Fibroblast of the aortic adventitia (primary cell): ENCODE data around the gene UBE2L5. TPM values are rescaled to one million over a fixed set of nuclear protein-coding genes. Genes with fewer than 3 reads are reported as not detected.

ENCODE experiments used
- DNase-seq: peaks from one replicate; pipeline ENCODE4 v3.0.0-alpha.2; 2010; ENCODE audit warnings: low read depth
- H3K4me3 ChIP-seq: 2 replicates; pipeline ENCODE4 v1.5.1; 2011; ENCODE audit warnings: low read depth, mild to moderate bottlenecking, control low read depth, low read length, moderate library complexity
- CTCF ChIP-seq: IDR thresholded peaks from 2 replicates; pipeline ENCODE4 v1.5.1; 2011; ENCODE audit warnings: mild to moderate bottlenecking, low read length, control low read depth, inconsistent platforms; ENCODE audit not compliant: insufficient read depth
- total RNA-seq: library from RNA; depleted of rRNA; stranded (reverse); fragments of >200 nt; gene quantifications from 2 replicates; pipeline ENCODE4 v1.2.3, GENCODE V29; 2012; ENCODE audit warnings: low replicate concordance

UBE2L5 gene
- total RNA-seq, 1 donor, result under 0.01 TPM

GRCh38 chr13:30413842-30414241, 8.5 kb upstream of the UBE2L5 start:
- DNase-seq, result no peak
- no peak for TF ChIP-seq CTCF
- no peak overlapping the region for H3K4me3 ChIP-seq

DNA sequence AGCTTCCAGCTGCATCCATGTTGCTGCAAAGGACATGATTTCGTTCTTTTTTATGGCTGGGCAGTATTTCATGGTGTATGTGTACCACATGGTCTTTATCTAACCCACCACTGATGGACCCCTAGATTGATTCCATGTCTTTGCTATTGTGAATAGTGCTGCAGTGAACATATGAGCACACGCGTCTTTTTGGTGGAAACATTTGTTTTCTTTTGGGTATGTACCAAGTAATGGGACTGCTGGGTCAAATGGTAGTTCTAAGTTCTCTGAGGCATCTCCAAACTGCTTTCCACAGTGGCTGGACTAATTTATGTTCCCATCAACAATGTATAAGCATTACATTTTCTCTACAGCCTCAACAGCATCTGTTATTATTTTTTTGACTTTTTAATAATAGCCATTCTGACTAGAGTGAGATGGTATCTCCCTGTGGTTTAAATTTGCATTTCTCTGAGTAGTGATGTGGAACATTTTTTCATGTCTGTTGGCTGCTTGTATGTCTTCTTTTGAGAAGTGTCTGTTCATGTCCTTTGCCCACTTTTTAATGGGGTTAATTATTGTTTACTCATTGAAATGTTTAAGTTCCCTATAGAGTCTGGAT, 6.8 kb upstream of the UBE2L5 start:
- no peak for TF ChIP-seq CTCF
- H3K4me3 ChIP-seq, result no peak overlapping the region
- DNase-seq, result no peak

- H3K4me3 ChIP-seq, result no peak overlapping the region
- TF ChIP-seq CTCF, result no peak
- DNase-seq, result no peak
These were observed 5.8 kb upstream of the UBE2L5 start for GRCh38 chr13:30416471-30416870.

- no peak for DNase-seq
- no peak overlapping the region for H3K4me3 ChIP-seq
- TF ChIP-seq CTCF, result no peak
These were observed 4.1 kb upstream of the UBE2L5 start for GRCh38 chr13:30418075-30418716.

GRCh38 chr13:30418717-30419459, 3.4 kb upstream of the UBE2L5 start:
- no peak for TF ChIP-seq CTCF
- DNase-seq, result no peak
- H3K4me3 ChIP-seq, result no peak overlapping the region

- H3K4me3 ChIP-seq, result peak overlapping the region; percentile 69
- no peak for TF ChIP-seq CTCF
- peak; percentile 94 for DNase-seq
These were observed 920 bp upstream of the UBE2L5 start for GRCh38 chr13:30421093-30422053.
